Suprapubic skin (tissue), 4 donors: ENCODE measurements around the gene INAVA. TPM values are rescaled to one million over a fixed set of nuclear protein-coding genes. Genes with fewer than 3 reads are reported as not detected.

Experiments
- DNase-seq, 2 donors: peaks; one replicate each; pipeline ENCODE4 v3.0.0-alpha.2; 2019; ENCODE audit warnings: low spot score in 2 of 2
- H3K27ac ChIP-seq: fragments of 200-600 bp; sonication (generic); one replicate; pipeline ENCODE4 v1.5.1; 2019
- H3K27me3 ChIP-seq: fragments of 200-600 bp; sonication (generic); one replicate; pipeline ENCODE4 v1.5.1; 2019
- H3K36me3 ChIP-seq: fragments of 200-600 bp; sonication (generic); one replicate; pipeline ENCODE4 v1.5.1; 2019
- H3K4me1 ChIP-seq: fragments of 200-600 bp; sonication (generic); one replicate; pipeline ENCODE4 v1.5.1; 2019
- H3K4me3 ChIP-seq: fragments of 200-600 bp; sonication (generic); one replicate; pipeline ENCODE4 v1.5.1; 2019; ENCODE audit warnings: mild to moderate bottlenecking
- H3K9me3 ChIP-seq: fragments of 200-600 bp; sonication (generic); one replicate; pipeline ENCODE4 v1.5.1; 2019
- EP300 ChIP-seq: sonication (generic); formaldehyde crosslinking; IDR thresholded peaks from one replicate; pipeline ENCODE4 v1.6.1; 2017; ENCODE audit warnings: antibody characterized with exemption
- POLR2A ChIP-seq, 2 donors: fragments of 450-650 bp; IDR thresholded peaks; one replicate each; pipeline ENCODE4 v1.6.1; 2017; ENCODE audit warnings: antibody characterized with exemption in 2 of 2, mild to moderate bottlenecking in 2 of 2, moderate library complexity in 2 of 2
- POLR2AphosphoS5 ChIP-seq, 3 donors: sonication (generic); formaldehyde crosslinking; IDR thresholded peaks; one replicate each; pipeline ENCODE4 v1.6.1; 2017; ENCODE audit warnings: antibody characterized with exemption in 3 of 3
- WGBS: methylation state at CpG from one replicate; pipeline ENCODE4 v1.1.5; 2018; 5-methylcytosine and 5-hydroxymethylcytosine counted together
- total RNA-seq, 4 donors: library from RNA; depleted of rRNA; stranded (reverse); fragments of >200 nt; gene quantifications; one replicate each; pipeline ENCODE4 v1.1.0, GENCODE V29; 2016
- TF ChIP-seq, protein P1 (sequence below), 2 donors: fragments of 200-600 bp in 1 of 2; fragments of 450-650 bp in 1 of 2; sonication (generic) in 1 of 2; IDR thresholded peaks; one replicate each; pipeline ENCODE4 v1.5.1; 2016 to 2019; ENCODE audit warnings: antibody characterized with exemption in 2 of 2, mild to moderate bottlenecking in 1 of 2, moderate library complexity in 1 of 2

INAVA gene
- total RNA-seq, 4 donors from 2014 or later, result 110 to 137 (median 117) TPM

DNA sequence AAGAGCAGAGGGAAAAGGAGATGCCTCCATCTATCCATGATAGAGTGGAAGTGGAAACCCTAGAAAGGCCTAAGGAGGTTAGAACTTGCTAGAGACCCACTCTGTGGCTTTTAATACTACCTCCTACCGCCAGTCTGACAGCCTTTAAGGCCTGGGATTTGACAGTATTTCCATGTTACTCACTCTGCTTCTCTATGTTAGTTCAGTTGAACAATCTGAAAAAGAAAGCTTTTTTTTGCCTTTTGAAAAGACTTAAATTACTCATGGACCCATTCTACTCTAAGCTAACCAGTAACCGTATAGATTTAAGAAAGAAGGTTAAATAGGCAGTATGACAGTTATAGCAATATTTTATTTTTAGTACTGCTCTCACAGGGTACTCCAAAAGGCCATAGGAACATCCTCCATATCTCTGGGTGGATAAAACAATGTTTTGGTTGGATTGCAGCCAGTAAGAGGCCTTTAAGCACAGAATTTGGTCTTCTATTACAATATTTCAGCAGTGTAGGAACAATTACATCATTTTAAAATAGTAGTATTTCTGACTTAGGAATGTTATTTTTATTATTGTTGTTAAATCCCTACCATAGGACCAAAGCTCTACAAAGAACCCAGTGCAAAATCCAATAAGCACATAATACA lies 37.9 kb upstream of the INAVA start:
- Histone ChIP-seq H3K36me3 (peaks cover 49% of the 10 kb centered on the region), H3K27ac (no peak overlapping the region), H3K9me3 (no peaks in the 10 kb centered on the region), H3K27me3 (no peaks in the 10 kb centered on the region), H3K4me1 (no peaks in the 10 kb centered on the region), H3K4me3 (no peak overlapping the region)
- DNase-seq, result no peak
- 84% methylated on average over 2 of the region's 2 CpGs for WGBS
- TF ChIP-seq, protein P1, sequence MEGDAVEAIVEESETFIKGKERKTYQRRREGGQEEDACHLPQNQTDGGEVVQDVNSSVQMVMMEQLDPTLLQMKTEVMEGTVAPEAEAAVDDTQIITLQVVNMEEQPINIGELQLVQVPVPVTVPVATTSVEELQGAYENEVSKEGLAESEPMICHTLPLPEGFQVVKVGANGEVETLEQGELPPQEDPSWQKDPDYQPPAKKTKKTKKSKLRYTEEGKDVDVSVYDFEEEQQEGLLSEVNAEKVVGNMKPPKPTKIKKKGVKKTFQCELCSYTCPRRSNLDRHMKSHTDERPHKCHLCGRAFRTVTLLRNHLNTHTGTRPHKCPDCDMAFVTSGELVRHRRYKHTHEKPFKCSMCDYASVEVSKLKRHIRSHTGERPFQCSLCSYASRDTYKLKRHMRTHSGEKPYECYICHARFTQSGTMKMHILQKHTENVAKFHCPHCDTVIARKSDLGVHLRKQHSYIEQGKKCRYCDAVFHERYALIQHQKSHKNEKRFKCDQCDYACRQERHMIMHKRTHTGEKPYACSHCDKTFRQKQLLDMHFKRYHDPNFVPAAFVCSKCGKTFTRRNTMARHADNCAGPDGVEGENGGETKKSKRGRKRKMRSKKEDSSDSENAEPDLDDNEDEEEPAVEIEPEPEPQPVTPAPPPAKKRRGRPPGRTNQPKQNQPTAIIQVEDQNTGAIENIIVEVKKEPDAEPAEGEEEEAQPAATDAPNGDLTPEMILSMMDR (IDR thresholded peaks at IDR 0.05), result no peak
- no peak for TF ChIP-seq EP300
- no peak for TF ChIP-seq POLR2A (IDR thresholded peaks at IDR 0.05)
- no peak for TF ChIP-seq POLR2AphosphoS5 (IDR thresholded peaks at IDR 0.05)

DNA sequence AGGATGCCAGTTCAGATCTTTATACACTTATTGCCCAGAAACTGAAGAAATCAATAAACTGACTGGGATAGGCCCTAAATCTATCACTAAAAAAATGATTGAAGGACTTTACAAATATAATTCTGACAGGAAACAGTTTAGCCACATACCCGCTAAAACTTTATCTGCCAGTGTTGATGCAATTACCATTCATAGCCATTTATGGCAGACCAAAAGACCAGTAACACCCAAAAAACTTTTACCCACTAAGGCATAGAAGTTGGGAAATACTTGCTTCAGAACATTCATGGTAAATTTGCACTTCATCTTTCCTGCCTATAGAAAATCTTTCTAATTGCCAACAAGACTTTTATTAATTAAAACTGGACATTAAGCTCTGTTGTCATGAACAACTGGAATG lies 36.9 kb upstream of the INAVA start:
- Histone ChIP-seq H3K27me3 (no peaks in the 10 kb centered on the region), H3K36me3 (peaks cover 51% of the 10 kb centered on the region), H3K9me3 (no peaks in the 10 kb centered on the region), H3K27ac (no peak overlapping the region), H3K4me1 (no peaks in the 10 kb centered on the region), H3K4me3 (no peak overlapping the region)
- no peak for DNase-seq
- no peak for TF ChIP-seq EP300
- WGBS, result 89% methylated on average over 1 of the region's 1 CpG

DNA sequence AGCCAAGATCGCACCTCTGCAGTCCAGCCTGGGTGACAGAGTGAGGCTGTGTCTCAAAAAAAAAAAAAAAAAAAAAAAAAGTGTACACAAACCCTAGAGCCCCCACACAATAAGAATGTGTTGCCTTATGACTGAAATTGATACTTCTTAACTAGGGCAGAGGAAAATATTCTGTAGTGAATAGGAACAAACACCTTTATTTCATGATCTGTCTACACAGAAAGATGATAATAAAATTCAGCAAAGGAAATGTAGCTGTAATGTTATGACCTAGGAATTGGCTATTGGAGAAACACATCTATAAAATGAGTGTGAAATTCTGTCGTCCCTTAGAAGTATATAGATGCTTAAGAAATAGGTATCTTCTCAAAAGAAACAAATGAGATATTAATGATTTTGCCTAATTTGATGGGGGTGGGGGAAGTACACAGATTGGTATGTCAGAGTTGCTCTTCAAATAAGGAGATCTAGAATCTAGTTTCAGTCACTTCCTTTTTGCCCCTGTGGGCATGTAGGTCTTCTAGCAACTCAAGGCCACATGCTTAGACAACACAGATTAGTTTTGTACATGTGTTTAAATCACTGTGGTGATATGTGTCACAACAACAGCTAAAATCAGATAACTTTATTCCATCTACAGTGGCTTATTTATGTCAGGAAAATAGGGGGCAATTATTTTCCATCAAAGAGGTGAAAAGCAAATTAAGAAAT lies 32.6 kb upstream of the INAVA start:
- Histone ChIP-seq H3K27me3 (no peaks in the 10 kb centered on the region), H3K36me3 (peaks cover 33% of the 10 kb centered on the region), H3K4me3 (no peak overlapping the region), H3K27ac (no peak overlapping the region), H3K4me1 (no peaks in the 10 kb centered on the region), H3K9me3 (no peaks in the 10 kb centered on the region)
- no peak for DNase-seq
- 87% methylated on average over 2 of the region's 2 CpGs for WGBS
- TF ChIP-seq POLR2A (IDR thresholded peaks at IDR 0.05) (no peak), POLR2AphosphoS5 (IDR thresholded peaks at IDR 0.05) (no peak), EP300 (no peak)
- TF ChIP-seq, protein P1 (IDR thresholded peaks at IDR 0.05), result no peak

DNA sequence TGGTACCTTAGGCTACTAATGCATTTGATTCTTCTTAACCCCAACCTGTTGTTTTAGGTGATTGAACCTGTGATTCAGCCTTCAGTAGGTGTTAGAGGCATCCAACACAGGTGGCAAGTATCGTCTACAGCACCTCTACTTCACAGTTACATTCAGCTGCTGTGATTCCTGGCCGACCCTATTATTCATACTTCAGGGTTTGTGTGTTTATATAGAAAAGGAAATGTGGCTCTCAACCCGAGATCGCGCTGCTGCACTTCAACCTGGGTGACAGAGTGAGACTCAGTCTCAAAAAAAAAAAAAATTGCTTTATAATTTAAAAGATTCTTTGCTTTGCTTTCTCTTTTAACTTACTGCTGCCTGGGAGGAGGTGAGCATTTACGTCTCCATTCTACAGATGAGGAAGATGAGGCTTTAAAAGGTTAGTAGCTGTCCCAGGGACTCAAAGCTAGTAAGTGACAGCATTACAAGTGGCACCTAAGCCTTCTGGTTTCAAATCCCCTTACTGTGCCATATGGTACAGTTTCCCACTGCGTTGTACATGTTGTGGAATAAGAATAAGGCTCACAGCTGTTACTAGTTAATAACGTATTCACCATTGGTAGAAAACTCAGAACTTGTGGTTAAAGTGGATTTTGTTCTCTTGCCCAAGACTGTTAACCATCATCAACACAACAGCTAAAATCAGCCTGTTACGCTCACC lies 31.8 kb upstream of the INAVA start:
- DNase-seq, result no peak
- Histone ChIP-seq H3K27me3 (no peaks in the 10 kb centered on the region), H3K9me3 (no peaks in the 10 kb centered on the region), H3K4me3 (no peak overlapping the region), H3K36me3 (peaks cover 26% of the 10 kb centered on the region), H3K4me1 (no peaks in the 10 kb centered on the region), H3K27ac (no peak overlapping the region)
- TF ChIP-seq, protein P1 (IDR thresholded peaks at IDR 0.05), result no peak
- TF ChIP-seq POLR2A (IDR thresholded peaks at IDR 0.05) (no peak), POLR2AphosphoS5 (IDR thresholded peaks at IDR 0.05) (no peak), EP300 (no peak)
- 91% methylated on average over 9 of the region's 9 CpGs for WGBS

DNA sequence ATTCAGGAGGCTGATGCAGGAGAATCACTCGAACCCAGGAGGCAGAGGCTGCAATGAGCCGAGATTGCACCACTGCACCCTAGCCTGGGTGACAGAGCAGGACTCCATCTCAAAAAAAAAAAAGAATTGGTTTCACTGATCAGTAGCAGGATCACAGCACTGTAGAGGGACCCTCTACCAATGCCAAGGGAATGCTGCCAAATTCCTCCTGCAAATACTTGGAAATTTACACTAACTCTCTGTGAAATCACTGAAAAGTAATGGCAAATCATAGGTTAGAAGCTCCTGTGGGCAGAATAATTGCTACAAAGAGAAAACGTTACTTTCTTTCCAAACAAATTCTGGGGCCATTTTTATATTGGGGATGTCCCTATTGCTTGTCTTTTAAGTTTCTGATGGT lies 28.6 kb upstream of the INAVA start:
- TF ChIP-seq, protein P1 (IDR thresholded peaks at IDR 0.05), result no peak
- TF ChIP-seq EP300 (no peak), POLR2A (IDR thresholded peaks at IDR 0.05) (no peak), POLR2AphosphoS5 (IDR thresholded peaks at IDR 0.05) (no peak)
- no peak for DNase-seq
- WGBS, result 68% methylated on average over 3 of the region's 3 CpGs
- Histone ChIP-seq H3K4me3 (no peak overlapping the region), H3K36me3 (peaks cover 17% of the 10 kb centered on the region), H3K27me3 (peaks cover 14% of the 10 kb centered on the region), H3K4me1 (no peaks in the 10 kb centered on the region), H3K9me3 (no peaks in the 10 kb centered on the region), H3K27ac (no peak overlapping the region)
